Activated CD8-positive, alpha-beta T cell treated with anti-CD3 and anti-CD28 coated beads, Interleukin-2, amount 10 ng/mL, durations not matched to agents 7 days and 5 days (primary cell): ENCODE results near the gene MVB12A. TPM values are rescaled to one million over a fixed set of nuclear protein-coding genes. Genes with fewer than 3 reads are reported as not detected.

Experiments
- ATAC-seq: fragments of 150-1000 bp; cut with Tn5 transposase; one replicate; pipeline ENCODE4 v1.10.0; 2021; ENCODE audit warnings: moderate library complexity
- CTCF ChIA-PET: fragments of 350-600 bp; sonication (Branson Sonifier 250); formaldehyde crosslinking; loops from one replicate; lab custom pipeline; 2021; ENCODE audit warnings: antibody characterized with exemption; lab: Charles Lee
- POLR2A ChIA-PET: fragments of 350-600 bp; sonication (Branson Sonifier 250); formaldehyde crosslinking; loops from one replicate; lab custom pipeline; 2021; ENCODE audit warnings: antibody characterized with exemption; lab: Charles Lee
- DNase-seq: peaks from one replicate; pipeline ENCODE4 v3.0.0-alpha.2; 2020
- H3K27ac Mint-ChIP-seq: one replicate; pipeline ENCODE4 v1.8.0; 2021; ENCODE audit warnings: mild to moderate bottlenecking, mixed read lengths
- H3K27me3 Mint-ChIP-seq: one replicate; pipeline ENCODE4 v1.8.0; 2021; ENCODE audit warnings: low read depth, mixed read lengths
- H3K36me3 Mint-ChIP-seq: one replicate; pipeline ENCODE4 v1.8.0; 2021; ENCODE audit warnings: low read depth, mixed read lengths
- H3K4me1 Mint-ChIP-seq: one replicate; pipeline ENCODE4 v1.8.0; 2021; ENCODE audit warnings: low read depth, mixed read lengths
- H3K4me3 Mint-ChIP-seq: one replicate; pipeline ENCODE4 v1.8.0; 2021; ENCODE audit warnings: mild to moderate bottlenecking, mixed read lengths
- H3K9me3 Mint-ChIP-seq: one replicate; pipeline ENCODE4 v1.8.0; 2022; ENCODE audit warnings: mixed read lengths; ENCODE audit not compliant: insufficient read depth
- total RNA-seq, 2 experiments: library from RNA; stranded (reverse); gene quantifications; one replicate each; pipeline ENCODE4 v1.2.3, GENCODE V29; 2021

MVB12A gene
- total RNA-seq, 2 experiments from 2014 or later: 36.6 to 40.3 TPM

DNA sequence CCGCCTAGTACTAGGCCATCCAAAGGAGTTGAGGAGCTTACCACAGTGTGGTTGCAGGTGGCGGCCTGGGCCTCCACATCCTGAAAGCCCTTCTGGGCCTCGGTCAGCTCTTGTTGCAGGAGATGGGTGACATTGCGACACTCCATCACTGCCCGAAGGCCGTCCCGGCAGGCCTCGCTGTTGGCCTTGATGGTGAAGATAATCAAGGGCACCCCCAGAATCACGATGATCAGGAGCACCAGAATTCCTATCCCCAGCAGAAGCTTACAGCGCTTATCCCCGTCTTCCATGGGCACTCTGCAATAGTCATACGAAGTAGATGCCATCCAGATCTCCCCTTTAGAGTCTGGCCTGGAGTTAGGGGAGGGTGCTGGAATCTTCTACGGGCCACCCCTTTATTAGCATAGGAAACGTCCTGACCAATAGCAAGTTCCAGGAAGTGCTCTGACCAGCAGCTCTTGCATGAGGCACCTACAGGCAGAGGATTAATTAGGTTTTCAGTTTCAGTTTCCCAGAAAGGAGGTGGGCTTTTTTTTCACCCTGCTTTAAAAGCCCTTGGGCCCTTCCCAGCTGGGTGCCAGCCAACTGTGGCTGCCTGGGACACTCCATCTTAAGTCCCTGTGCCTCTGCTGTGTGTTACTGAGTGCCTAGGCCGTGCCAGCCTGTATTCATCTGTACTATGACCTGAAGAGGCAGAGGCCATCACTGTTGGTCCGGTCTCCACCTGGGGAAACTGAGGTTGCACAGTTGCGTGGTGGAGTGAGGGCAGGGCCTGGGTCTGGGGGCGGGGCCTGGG, 14.4 kb upstream of the MVB12A start, which contains the start of gene BST2:
Gene BST2, minus strand, starts transcription at position 381 of the 796 bp plus-strand sequence. Its CDS starts 55 bp downstream, at position 326.
- peaks cover 50% of the 10 kb centered on the region for H3K36me3 Mint-ChIP-seq
- H3K27ac Mint-ChIP-seq: peak within 1 kb of the TSS; percentile 97
- ATAC-seq (peak; percentile 82), DNase-seq (peak; percentile 78)
- H3K9me3 Mint-ChIP-seq: no peaks in the 10 kb centered on the region
- peak within 1 kb of the TSS; percentile 86 for H3K4me3 Mint-ChIP-seq
- CTCF ChIA-PET: interaction anchor here (0.9 to 2.4 kb wide), 8 partner anchors 11 to 113 kb away, joined by 3 to 14 read pairs (median 4); partner anchors contain the start of genes CCDC194 and TMEM221
- H3K4me1 Mint-ChIP-seq: peaks cover 42% of the 10 kb centered on the region
- POLR2A ChIA-PET: interaction anchor here (0.6 to 3.1 kb wide), 18 partner anchors 11 to 878 kb away, joined by 3 to 36 read pairs (median 4); partner anchors contain the start of genes CCDC194, DDA1, JAK3 and MVB12A
- no peaks in the 10 kb centered on the region for H3K27me3 Mint-ChIP-seq

DNA sequence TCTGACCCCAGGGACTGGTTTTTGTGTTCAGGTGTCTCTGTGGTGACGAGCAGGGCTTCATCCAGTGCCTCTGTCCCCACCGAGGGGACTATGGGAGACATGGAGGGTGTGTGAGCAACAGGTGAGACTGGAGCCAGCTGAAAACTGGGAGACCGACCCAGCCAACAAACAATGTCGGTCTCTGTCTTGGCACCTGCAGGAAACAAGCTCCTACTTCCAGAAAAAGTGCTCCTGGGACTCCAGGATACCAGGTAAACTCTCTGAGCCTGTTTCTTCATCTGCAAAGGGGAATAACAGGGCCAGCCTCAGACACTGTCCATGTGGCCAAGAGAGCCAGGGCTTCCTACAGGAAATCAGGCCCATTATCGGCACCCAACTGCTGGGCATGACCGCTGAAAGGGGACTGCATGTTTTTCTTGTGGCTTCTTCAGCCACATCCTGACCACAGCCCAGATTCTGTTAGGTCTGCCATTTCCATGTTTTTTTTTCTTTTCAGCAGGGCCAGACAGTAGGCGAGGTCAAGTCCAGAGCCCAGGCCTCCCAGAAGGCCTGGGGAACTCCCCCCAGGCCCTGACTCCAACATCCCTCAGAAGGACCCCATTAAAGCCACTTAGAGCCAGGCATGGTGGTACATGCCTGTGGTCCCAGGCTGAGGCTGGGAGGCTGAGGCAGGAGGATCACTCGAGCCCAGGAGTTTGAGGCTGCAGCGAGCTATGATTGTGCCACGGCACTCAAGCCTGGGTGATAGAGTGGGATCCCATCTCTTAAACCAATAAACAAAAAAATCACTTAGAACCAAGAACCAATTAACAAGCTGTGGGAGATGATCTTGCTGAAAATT, 13.6 kb upstream of the MVB12A start:
- ATAC-seq: peak; percentile 20
- ChIA-PET CTCF (interaction anchor here (1.0 to 2.4 kb wide), 6 partner anchors 12 to 90 kb away, joined by 3 to 14 read pairs (median 6); partner anchors contain the start of gene CCDC194), POLR2A (interaction anchor here (0.6 to 3.1 kb wide), 13 partner anchors 10 to 441 kb away, joined by 3 to 36 read pairs (median 5); partner anchors contain the start of genes CCDC194, DDA1, JAK3 and MVB12A)
- Mint-ChIP-seq H3K4me3 (peak overlapping the region; percentile 86), H3K9me3 (no peaks in the 10 kb centered on the region), H3K4me1 (peaks cover 42% of the 10 kb centered on the region), H3K36me3 (peaks cover 46% of the 10 kb centered on the region), H3K27me3 (no peaks in the 10 kb centered on the region), H3K27ac (peak overlapping the region; percentile 97)
- peak; percentile 75 for DNase-seq

DNA sequence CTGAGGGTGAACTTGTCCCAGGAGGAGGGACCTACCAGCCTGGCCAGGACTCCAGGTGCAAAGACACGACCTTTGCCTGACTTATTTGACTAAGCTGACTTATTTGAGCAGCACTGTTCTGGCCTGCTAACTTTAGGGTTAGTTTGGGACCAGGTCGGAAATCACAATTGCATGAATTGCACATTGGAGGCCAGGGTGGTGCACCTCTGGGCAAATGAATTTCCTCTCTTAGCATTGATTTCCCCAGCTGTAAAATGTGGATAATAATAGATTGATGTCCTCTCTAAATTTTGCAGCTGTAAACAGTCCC, 13.0 kb upstream of the MVB12A start:
- no peak for DNase-seq
- POLR2A ChIA-PET: interaction anchor here (0.6 to 3.1 kb wide), 6 partner anchors 9 to 116 kb away, joined by 3 to 36 read pairs (median 5); partner anchors contain the start of genes CCDC194 and MVB12A

DNA sequence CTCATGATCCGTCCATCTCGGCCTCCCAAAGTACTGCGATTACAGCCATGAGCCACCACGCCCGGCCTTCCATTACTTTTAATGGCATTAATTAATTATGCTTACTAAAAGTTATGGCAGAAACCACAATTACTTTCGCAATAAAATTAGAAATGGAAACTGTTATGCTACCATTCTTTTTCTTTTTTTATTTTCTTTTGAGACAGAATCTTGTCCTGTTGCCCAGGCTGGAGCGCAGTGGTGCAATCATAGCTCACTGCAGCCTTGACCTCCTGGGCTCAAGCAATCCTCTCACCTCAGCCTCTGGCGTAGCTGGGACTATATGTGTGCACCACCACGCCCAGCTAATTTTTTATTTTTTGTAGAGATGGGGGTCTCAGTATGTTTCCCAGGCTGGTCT, 9.9 kb upstream of the MVB12A start:
- Mint-ChIP-seq H3K27ac (no peak overlapping the region), H3K9me3 (no peaks in the 10 kb centered on the region), H3K36me3 (peaks cover 47% of the 10 kb centered on the region), H3K4me1 (peaks cover 31% of the 10 kb centered on the region), H3K27me3 (no peaks in the 10 kb centered on the region), H3K4me3 (no peak overlapping the region)
- no peak for DNase-seq
- CTCF ChIA-PET: no interaction called here
- POLR2A ChIA-PET: no interaction called here
- no peak for ATAC-seq

More for the DNA sequence above, 13.0 kb upstream of the MVB12A start:
- Mint-ChIP-seq H3K27me3 (no peaks in the 10 kb centered on the region), H3K27ac (peak overlapping the region; percentile 97), H3K36me3 (peaks cover 44% of the 10 kb centered on the region), H3K4me3 (peak overlapping the region; percentile 86), H3K4me1 (peaks cover 43% of the 10 kb centered on the region), H3K9me3 (no peaks in the 10 kb centered on the region)
- ATAC-seq: peak; percentile 3
- CTCF ChIA-PET: interaction anchor here (1.1 to 2.4 kb wide), 4 partner anchors 12 to 89 kb away, joined by 3 to 14 read pairs (median 6); partner anchors contain the start of gene CCDC194

DNA sequence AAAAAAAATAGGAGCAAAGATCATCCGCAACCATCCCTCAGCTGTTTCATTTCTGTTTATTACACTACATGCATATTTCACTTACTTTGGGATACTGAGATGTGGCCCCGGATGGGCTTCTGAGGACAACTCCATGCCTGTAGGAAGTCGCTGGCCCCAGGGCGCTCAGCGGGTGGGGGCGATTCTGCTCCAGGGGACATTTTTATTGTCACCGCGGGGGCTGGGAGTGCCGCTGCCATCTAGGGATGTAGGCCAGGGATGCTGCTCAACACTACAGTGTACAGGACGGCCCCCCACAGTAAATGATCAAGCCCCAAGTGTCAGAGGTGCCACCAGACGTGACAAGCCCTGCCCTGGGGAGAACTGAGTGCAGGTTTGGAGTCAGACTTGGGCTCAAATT, 8.0 kb upstream of the MVB12A start:
- Mint-ChIP-seq H3K9me3 (no peaks in the 10 kb centered on the region), H3K27me3 (no peaks in the 10 kb centered on the region), H3K36me3 (peaks cover 53% of the 10 kb centered on the region), H3K4me3 (no peak overlapping the region), H3K4me1 (peaks cover 27% of the 10 kb centered on the region), H3K27ac (peak overlapping the region; percentile 15)
- ChIA-PET CTCF (interaction anchor here (1.4 kb wide), 1 partner anchor 36 kb away, joined by 3 read pairs; the partner anchor contains the start of gene TMEM221), POLR2A (no interaction called here)
- no peak for ATAC-seq
- DNase-seq: no peak

DNA sequence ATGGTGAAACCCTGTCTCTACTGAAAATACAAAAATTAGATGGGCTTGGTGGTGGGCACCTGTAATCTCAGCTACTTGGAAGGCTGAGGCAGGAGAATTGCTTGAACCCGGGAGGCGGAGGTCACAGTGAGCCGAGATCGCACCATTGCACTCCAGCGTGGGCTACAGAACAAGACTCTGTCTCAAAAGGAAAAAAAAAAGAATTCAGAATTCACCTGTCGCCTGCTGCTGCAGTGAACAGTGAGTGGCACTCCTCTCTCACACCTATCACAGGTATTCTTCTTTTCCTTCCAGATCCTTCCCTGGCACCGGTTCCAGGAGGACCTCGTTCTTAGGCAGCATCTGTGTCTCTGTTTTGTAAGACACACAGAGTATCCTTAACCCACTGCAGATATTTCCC, 5.8 kb upstream of the MVB12A start:
- ChIA-PET CTCF (no interaction called here), POLR2A (no interaction called here)
- DNase-seq: no peak
- Mint-ChIP-seq H3K4me3 (no peak overlapping the region), H3K27me3 (no peaks in the 10 kb centered on the region), H3K9me3 (no peaks in the 10 kb centered on the region), H3K36me3 (peaks cover 52% of the 10 kb centered on the region), H3K27ac (no peak overlapping the region), H3K4me1 (peaks cover 20% of the 10 kb centered on the region)
- no peak for ATAC-seq

DNA sequence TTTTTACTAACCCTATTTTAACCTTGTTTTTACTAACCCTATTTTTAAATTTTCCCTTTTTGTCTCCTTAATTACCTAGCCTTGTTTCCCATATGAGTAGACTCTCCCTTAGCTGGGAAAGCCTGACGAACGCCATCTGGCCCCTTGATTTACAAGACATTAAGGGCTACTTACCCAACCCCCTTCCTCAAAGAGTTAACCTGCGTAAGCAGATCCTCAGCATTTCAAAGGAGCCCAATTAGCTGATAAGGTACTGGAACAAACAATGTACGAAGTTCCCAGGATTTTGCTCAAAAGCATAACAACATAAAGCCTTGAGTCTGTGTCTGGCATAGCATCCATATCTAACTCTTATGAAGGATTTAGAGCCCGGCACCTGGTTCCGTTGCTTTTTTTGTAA, 4.7 kb upstream of the MVB12A start:
- H3K27ac Mint-ChIP-seq: no peak overlapping the region
- H3K36me3 Mint-ChIP-seq: peaks cover 50% of the 10 kb centered on the region
- ChIA-PET CTCF (no interaction called here), POLR2A (interaction anchor here (1.7 kb wide), 1 partner anchor 8 kb away, joined by 4 read pairs; no protein-coding TSS in a partner anchor)
- H3K27me3 Mint-ChIP-seq: no peaks in the 10 kb centered on the region
- H3K4me1 Mint-ChIP-seq: peaks cover 27% of the 10 kb centered on the region
- no peaks in the 10 kb centered on the region for H3K9me3 Mint-ChIP-seq
- no peak overlapping the region for H3K4me3 Mint-ChIP-seq
- no peak for DNase-seq
- no peak for ATAC-seq

DNA sequence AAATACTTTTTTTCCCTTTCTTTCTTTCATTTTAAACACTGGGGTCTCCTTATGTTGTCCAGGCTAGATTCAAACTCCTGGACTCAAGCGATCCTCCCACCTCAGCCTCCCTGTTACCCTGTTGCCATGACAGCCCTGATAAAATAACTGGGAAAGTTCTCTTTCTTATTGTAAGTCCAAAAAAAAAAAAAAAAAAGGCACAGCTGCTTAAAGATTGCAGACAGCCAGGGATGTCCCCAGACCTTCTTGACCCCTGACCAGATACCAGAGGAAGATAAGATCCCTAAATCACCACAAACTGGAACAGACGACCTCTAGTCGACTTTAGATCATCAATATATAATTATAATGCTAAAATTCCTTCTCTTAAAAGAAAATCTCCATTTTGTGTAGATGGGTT, 1.1 kb upstream of the MVB12A start:
- ChIA-PET POLR2A (interaction anchor here (1.4 to 3.4 kb wide), 2 partner anchors 13 to 16 kb away, joined by 6 to 36 read pairs; partner anchors contain the start of gene BST2), CTCF (interaction anchor here (0.9 to 1.4 kb wide), 7 partner anchors 12 to 53 kb away, joined by 3 to 8 read pairs (median 4); no protein-coding TSS in a partner anchor)
- Mint-ChIP-seq H3K36me3 (peaks cover 39% of the 10 kb centered on the region), H3K4me1 (peaks cover 24% of the 10 kb centered on the region), H3K9me3 (no peaks in the 10 kb centered on the region), H3K4me3 (peak overlapping the region; percentile 93), H3K27ac (peak overlapping the region; percentile 96), H3K27me3 (no peaks in the 10 kb centered on the region)
- ATAC-seq (no peak), DNase-seq (no peak)

DNA sequence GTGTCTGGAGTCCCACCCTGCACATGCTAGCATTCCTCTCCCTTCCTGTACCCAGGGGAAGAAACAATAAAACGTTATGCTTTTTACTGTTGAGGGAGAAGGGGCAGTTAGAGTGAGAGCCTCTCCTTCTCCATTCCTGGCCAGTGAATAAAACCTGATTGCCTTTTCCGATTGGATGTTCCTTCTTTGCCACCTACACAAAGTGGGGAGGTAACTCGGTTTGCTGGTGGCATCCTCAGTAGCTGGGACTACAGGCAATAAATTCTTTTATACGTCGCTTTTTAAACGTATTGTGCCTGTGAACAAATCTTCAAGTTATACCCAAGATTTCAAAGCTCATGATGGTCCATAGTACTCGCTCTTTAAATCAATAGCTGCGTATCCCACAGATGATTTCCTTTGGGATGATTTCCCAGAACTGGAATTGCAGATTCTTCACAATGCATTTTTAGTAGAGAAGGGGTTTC, 660 bp upstream of the MVB12A start:
- ATAC-seq (no peak), DNase-seq (no peak)
- H3K36me3 Mint-ChIP-seq: peaks cover 37% of the 10 kb centered on the region
- peak overlapping the region; percentile 96 for H3K27ac Mint-ChIP-seq
- no peaks in the 10 kb centered on the region for H3K27me3 Mint-ChIP-seq
- no peaks in the 10 kb centered on the region for H3K9me3 Mint-ChIP-seq
- CTCF ChIA-PET: interaction anchor here (0.7 to 1.4 kb wide), 16 partner anchors 12 to 187 kb away, joined by 3 to 8 read pairs (median 3); partner anchors contain the start of genes BST2 and DDA1
- POLR2A ChIA-PET: interaction anchor here (0.6 to 3.4 kb wide), 6 partner anchors 13 to 175 kb away, joined by 3 to 36 read pairs (median 6); partner anchors contain the start of gene BST2
- peak overlapping the region; percentile 93 for H3K4me3 Mint-ChIP-seq
- peaks cover 24% of the 10 kb centered on the region for H3K4me1 Mint-ChIP-seq

DNA sequence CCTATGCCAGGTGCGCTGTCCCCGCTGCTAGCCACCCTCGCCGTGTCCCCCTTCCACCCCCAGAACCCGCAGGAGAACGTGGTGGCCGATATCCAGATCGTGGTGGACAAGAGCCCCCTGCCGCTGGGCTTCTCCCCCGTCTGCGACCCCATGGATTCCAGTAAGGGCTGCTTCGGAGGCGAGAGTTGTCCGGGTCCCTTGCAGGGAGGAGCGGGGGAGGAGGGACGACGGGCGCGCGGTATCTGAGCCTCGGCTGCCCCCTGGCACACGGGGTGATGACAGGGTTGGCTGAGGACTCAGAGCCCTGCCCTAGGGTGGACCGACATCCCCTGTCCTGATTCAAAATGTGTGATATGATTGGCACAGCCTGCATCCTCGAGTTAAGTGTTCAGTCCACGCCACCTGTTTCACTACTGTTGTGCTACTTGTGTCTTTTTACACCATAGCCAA, 653 bp downstream of the MVB12A start:
- H3K4me3 Mint-ChIP-seq: peak overlapping the region; percentile 93
- peak overlapping the region; percentile 87 for H3K27ac Mint-ChIP-seq
- CTCF ChIA-PET: no interaction called here
- peaks cover 27% of the 10 kb centered on the region for H3K36me3 Mint-ChIP-seq
- DNase-seq: peak; percentile 56
- no peaks in the 10 kb centered on the region for H3K27me3 Mint-ChIP-seq
- no peaks in the 10 kb centered on the region for H3K9me3 Mint-ChIP-seq
- ATAC-seq: peak; percentile 40
- POLR2A ChIA-PET: interaction anchor here (3.4 kb wide), 1 partner anchor 14 kb away, joined by 36 read pairs; the partner anchor contains the start of gene BST2
- peaks cover 31% of the 10 kb centered on the region for H3K4me1 Mint-ChIP-seq
